Measurements from ENCODE around the gene PBX3.

- TF ChIP-seq RBM22 (optimal IDR thresholded peaks at IDR 0.05; ENCODE audit: low read length): no peak
- TF ChIP-seq AFF4 (CRISPR knock-in tag; IDR thresholded peaks at IDR 0.05): no peak
- TF ChIP-seq FIP1L1 (IDR thresholded peaks at IDR 0.05; ENCODE audit: borderline replicate concordance, insufficient read depth, low read depth, low read length): no peak
- no peak for TF ChIP-seq CTCF (CRISPR knock-in tag; IDR thresholded peaks at IDR 0.05)
- TF ChIP-seq ZNF138 (CRISPR knock-in tag; IDR thresholded peaks at IDR 0.05; ENCODE audit: low read depth): no peak
- no peak for TF ChIP-seq SP2 (CRISPR knock-in tag; IDR thresholded peaks at IDR 0.05)
- no peak for TF ChIP-seq MYC (CRISPR knock-in tag; IDR thresholded peaks at IDR 0.05; ENCODE audit: borderline replicate concordance)
Measured at GRCh38 chr9:125989524-125990180, 242.5 kb downstream of the PBX3 start.

Measured in HepG2 (cell line).